Erythroblast (primary cell): ENCODE data around the gene NUDT4.

ENCODE experiments used
- GATA1 ChIP-seq: IDR thresholded peaks from 2 replicates; pipeline ENCODE4 v1.6.1; 2011; ENCODE audit warnings: low read depth, mild to moderate bottlenecking, control low read depth, low read length, moderate library complexity
- POLR2A ChIP-seq: IDR thresholded peaks from 2 replicates; pipeline ENCODE4 v1.6.1; 2011; ENCODE audit warnings: mild to moderate bottlenecking, low read length

- TF ChIP-seq POLR2A (no peak), GATA1 (no peak)
These were observed 75.9 kb downstream of the NUDT4 start for GRCh38 chr12:93453633-93454032.
